GM18858 (cell line): ENCODE data around the gene EEF2KMT.
"Not testable (repeated sequence)": the region's sequence is repeated elsewhere in the genome, so short reads cannot be mapped to it uniquely, and the experiment has no call there.

ENCODE experiments used
- ATAC-seq: cut with Tn5 transposase; IDR thresholded peaks from one replicate; pipeline ENCODE4 v1.9.1; 2021; ENCODE audit not compliant: unreplicated experiment

EEF2KMT gene

GRCh38 chr16:5095145-5095830 lies 2.3 kb downstream of the EEF2KMT start:
- not testable (repeated sequence) for ATAC-seq

GRCh38 chr16:5093746-5094145 lies 3.8 kb downstream of the EEF2KMT start:
- ATAC-seq = not testable (repeated sequence)

GRCh38 chr16:5093081-5093480 lies 4.5 kb downstream of the EEF2KMT start:
- ATAC-seq = not testable (repeated sequence)

GRCh38 chr16:5090592-5090991 lies 7.0 kb downstream of the EEF2KMT start:
- ATAC-seq = not testable (repeated sequence)

- ATAC-seq = not testable (repeated sequence)
These were observed 7.6 kb downstream of the EEF2KMT start for GRCh38 chr16:5089911-5090555.

- ATAC-seq = not testable (repeated sequence)
These were observed 8.7 kb downstream of the EEF2KMT start for GRCh38 chr16:5088936-5089335.

- not testable (repeated sequence) for ATAC-seq
These were observed 9.4 kb downstream of the EEF2KMT start for GRCh38 chr16:5088086-5088790.

GRCh38 chr16:5085716-5086115 lies 11.9 kb downstream of the EEF2KMT start:
- ATAC-seq = not testable (repeated sequence)

GRCh38 chr16:5084802-5085201 lies 12.8 kb downstream of the EEF2KMT start:
- not testable (repeated sequence) for ATAC-seq

- not testable (repeated sequence) for ATAC-seq
These were observed 13.4 kb downstream of the EEF2KMT start for GRCh38 chr16:5084099-5084731.

- ATAC-seq = not testable (repeated sequence)
These were observed 13.9 kb downstream of the EEF2KMT start for GRCh38 chr16:5083646-5084045.

- not testable (repeated sequence) for ATAC-seq
These were observed 16.6 kb downstream of the EEF2KMT start for GRCh38 chr16:5080996-5081395.

GRCh38 chr16:5080461-5080860 lies 17.1 kb downstream of the EEF2KMT start:
- not testable (repeated sequence) for ATAC-seq

GRCh38 chr16:5078626-5079025 lies 19.0 kb downstream of the EEF2KMT start:
- no peak for ATAC-seq

GRCh38 chr16:5077304-5077703 lies 20.3 kb downstream of the EEF2KMT start:
- no peak for ATAC-seq

GRCh38 chr16:5075637-5076036 lies 22.0 kb downstream of the EEF2KMT start:
- ATAC-seq = no peak

GRCh38 chr16:5073771-5074170 lies 23.8 kb downstream of the EEF2KMT start:
- not testable (repeated sequence) for ATAC-seq

- ATAC-seq = no peak
These were observed 24.3 kb downstream of the EEF2KMT start for GRCh38 chr16:5073279-5073629.

GRCh38 chr16:5072334-5073278 lies 25.0 kb downstream of the EEF2KMT start:
- no peak for ATAC-seq

GRCh38 chr16:5071681-5072333 lies 25.8 kb downstream of the EEF2KMT start, which contains the start of gene ALG1:
TSS of gene ALG1 (plus strand) at chr16:5071843. CDS start at chr16:5071850, 7 bp downstream.
- peak; percentile 71 for ATAC-seq
